ENCODE results near the gene PNCK.

DNA sequence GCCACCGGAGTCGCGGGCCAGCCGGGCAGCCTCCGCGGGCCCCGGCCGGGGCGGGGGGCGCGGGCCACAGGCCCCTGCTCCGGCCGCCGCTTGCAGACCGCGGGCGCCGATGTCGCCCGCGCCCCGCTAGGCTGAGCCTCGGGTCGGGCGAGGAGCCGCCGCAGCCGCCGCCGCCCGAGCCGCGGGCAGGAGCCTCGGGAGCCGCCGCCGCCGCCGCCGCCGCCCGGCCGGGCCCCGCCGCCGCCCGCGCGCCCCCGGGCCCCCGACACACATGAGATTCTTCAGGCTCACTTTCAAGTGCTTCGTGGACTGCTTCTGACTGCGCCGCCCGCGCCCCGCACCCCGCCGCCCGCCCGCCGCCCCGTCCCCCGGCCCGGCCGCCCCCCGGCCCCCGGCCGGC is 14.5 kb upstream of the PNCK start:
- TF ChIP-seq YY1 (IDR thresholded peaks at IDR 0.05; ENCODE audit: insufficient read depth, insufficient read length) (no peak), ZNF274 (IDR thresholded peaks at IDR 0.05; ENCODE audit: low read depth, low read length) (no peak), SUZ12 (IDR thresholded peaks at IDR 0.05; ENCODE audit: extremely low read depth, insufficient read depth, insufficient read length) (no peak)

Measured in NT2/D1 (cell line).